A549 (cell line): Measurements from ENCODE around the gene PLGRKT. TPM values are rescaled to one million over a fixed set of nuclear protein-coding genes. Genes with fewer than 3 reads are reported as not detected.
"Not testable (repeated sequence)": the region's sequence is repeated elsewhere in the genome, so short reads cannot be mapped to it uniquely, and the experiment has no call there.

Source experiments
- ATAC-seq, 2 experiments: fragments of 200-7000 bp in 1 of 2; fragments of >200 bp in 1 of 2; cut with Nextera tagmentation in 1 of 2; cut with Tn5 transposase in 1 of 2; 3 replicates each; pipeline versions ENCODE4 v1.8.0 to v1.9.1; 2018 to 2020; ENCODE audit warnings: mild to moderate bottlenecking in 1 of 2, moderate library complexity in 1 of 2
- CTCF ChIA-PET: fragments of 300-600 bp; sonication (Branson Sonifier 250); formaldehyde crosslinking; extraction: SDS; loops from one replicate; lab custom pipeline; 2021; ENCODE audit warnings: antibody characterized with exemption, inconsistent platforms; lab: Yijun Ruan, JAX
- POLR2A ChIA-PET: fragments of 350-600 bp; formaldehyde crosslinking; extraction: SDS; loops from one replicate; lab custom pipeline; 2021; ENCODE audit warnings: antibody characterized with exemption, inconsistent platforms; lab: Yijun Ruan, JAX
- DNase-seq, 2 experiments: peaks; one replicate each; pipeline versions ENCODE4 v3.0.0 to v3.0.0-alpha.2; 2011 to 2016; ENCODE audit warnings: low read depth in 1 of 2, low spot score in 1 of 2
- FAIRE-seq: peaks from 2 replicates; lab custom pipeline; 2011; peaks lifted over from hg19 to GRCh38; lab: Jason Lieb, UNC
- H3K27ac ChIP-seq, 2 experiments: fragments of >200 bp; sonication (Bioruptor Twin); formaldehyde crosslinking; 3 replicates each; pipeline ENCODE4 v1.5.1; 2016 to 2017
- H3K4me1 ChIP-seq: fragments of >200 bp; sonication (Bioruptor Twin); formaldehyde crosslinking; 3 replicates; pipeline ENCODE4 v1.6.1; 2016
- H3K4me2 ChIP-seq: fragments of >200 bp; sonication (Bioruptor Twin); formaldehyde crosslinking; 3 replicates; pipeline ENCODE4 v1.6.1; 2016
- H3K4me3 ChIP-seq: fragments of >200 bp; sonication (Bioruptor Twin); formaldehyde crosslinking; 3 replicates; pipeline ENCODE4 v1.5.1; 2016
- H3K9me3 ChIP-seq: fragments of >200 bp; sonication (Bioruptor Twin); formaldehyde crosslinking; 3 replicates; pipeline ENCODE4 v1.6.1; 2016
- ATOH8 ChIP-seq: fragments of 250-450 bp; sonication (Bioruptor Pico); IDR thresholded peaks from 2 replicates; pipeline ENCODE4 v1.5.0; 2020; ENCODE audit warnings: low read depth, mild to moderate bottlenecking, moderate library complexity
- BHLHE40 ChIP-seq: IDR thresholded peaks from 2 replicates; pipeline ENCODE4 v1.6.1; 2012; ENCODE audit warnings: low read depth, low read length, inconsistent platforms
- CEBPB ChIP-seq, 2 experiments: fragments of >200 bp in 1 of 2; sonication (Bioruptor Twin) in 1 of 2; formaldehyde crosslinking in 1 of 2; IDR thresholded peaks; 2 replicates each; pipeline ENCODE4 v1.6.1; 2012 to 2016
- CTCF ChIP-seq: fragments of >200 bp; sonication (Bioruptor Twin); formaldehyde crosslinking; IDR thresholded peaks from 3 replicates; pipeline ENCODE4 v1.5.1; 2016
- ELK1 ChIP-seq: fragments of 150-350 bp; IDR thresholded peaks from 2 replicates; pipeline ENCODE4 v1.6.1; 2014; ENCODE audit warnings: low read depth, mild to moderate bottlenecking, low read length
- EP300 ChIP-seq, 2 experiments: fragments of >200 bp; sonication (Bioruptor Twin); formaldehyde crosslinking; IDR thresholded peaks; 2 replicates in 1 of 2; 3 replicates in 1 of 2; pipeline ENCODE4 v1.6.1; 2016 to 2017
- FOSB ChIP-seq: fragments of 250-450 bp; sonication (Bioruptor Pico); IDR thresholded peaks from 2 replicates; pipeline ENCODE4 v1.5.0; 2020; ENCODE audit warnings: mild to moderate bottlenecking, moderate library complexity
- HDAC2 ChIP-seq: fragments of 200-600 bp; sonication (generic); IDR thresholded peaks from 2 replicates; pipeline ENCODE4 v1.6.1; 2016
- HES2 ChIP-seq: fragments of >200 bp; sonication (Bioruptor Twin); formaldehyde crosslinking; IDR thresholded peaks from 2 replicates; pipeline ENCODE4 v1.6.1; 2016
- HEYL ChIP-seq: fragments of 250-450 bp; sonication (Bioruptor Pico); IDR thresholded peaks from 2 replicates; pipeline ENCODE4 v1.8.0; 2021; ENCODE audit warnings: mild to moderate bottlenecking, moderate library complexity
- HOXA7 ChIP-seq: fragments of 250-450 bp; sonication (Bioruptor Pico); IDR thresholded peaks from 2 replicates; pipeline ENCODE4 v1.5.0; 2020; ENCODE audit warnings: mild to moderate bottlenecking, moderate library complexity
- JUNB ChIP-seq: fragments of >200 bp; sonication (Bioruptor Twin); formaldehyde crosslinking; IDR thresholded peaks from 2 replicates; pipeline ENCODE4 v1.6.1; 2016
- KDM1A ChIP-seq: fragments of 200-600 bp; sonication (generic); IDR thresholded peaks from 2 replicates; pipeline ENCODE4 v1.6.1; 2016; ENCODE audit warnings: low read depth, mild to moderate bottlenecking
- KDM5A ChIP-seq: fragments of 200-600 bp; sonication (generic); IDR thresholded peaks from 2 replicates; pipeline ENCODE4 v1.6.1; 2016; ENCODE audit warnings: antibody characterized with exemption, mild to moderate bottlenecking
- MAFK ChIP-seq: fragments of 450-650 bp; IDR thresholded peaks from 2 replicates; pipeline ENCODE4 v1.6.1; 2014; ENCODE audit not compliant: partially characterized antibody
- MAX ChIP-seq: IDR thresholded peaks from 2 replicates; pipeline ENCODE4 v1.6.1; 2012
- NPAS2 ChIP-seq: fragments of 250-450 bp; sonication (Bioruptor Pico); IDR thresholded peaks from 2 replicates; pipeline ENCODE4 v1.8.0; 2022; ENCODE audit warnings: mild to moderate bottlenecking, moderate library complexity, borderline replicate concordance
- NR3C1 ChIP-seq: fragments of >200 bp; sonication (Bioruptor Twin); formaldehyde crosslinking; IDR thresholded peaks from 3 replicates; pipeline ENCODE4 v1.6.1; 2017
- PBX3 ChIP-seq: IDR thresholded peaks from 2 replicates; pipeline ENCODE4 v1.6.1; 2012
- RFX5 ChIP-seq: fragments of 450-650 bp; IDR thresholded peaks from 2 replicates; pipeline ENCODE4 v1.7.1; 2014; ENCODE audit warnings: antibody characterized with exemption, mild to moderate bottlenecking, moderate library complexity
- SREBF2 ChIP-seq: fragments of 450-650 bp; IDR thresholded peaks from 2 replicates; pipeline ENCODE4 v1.6.1; 2014; ENCODE audit warnings: mild to moderate bottlenecking, moderate library complexity
- TFCP2L1 ChIP-seq: fragments of 250-450 bp; sonication (Bioruptor Pico); IDR thresholded peaks from 2 replicates; pipeline ENCODE4 v1.5.0; 2021; ENCODE audit warnings: mild to moderate bottlenecking
- TP53 ChIP-seq: fragments of 250-450 bp; sonication (Bioruptor Pico); IDR thresholded peaks from 2 replicates; pipeline ENCODE4 v1.5.0; 2021; ENCODE audit warnings: mild to moderate bottlenecking, moderate library complexity
- ZC3H11A ChIP-seq: fragments of 450-650 bp; IDR thresholded peaks from 2 replicates; pipeline ENCODE4 v1.6.1; 2014; ENCODE audit warnings: antibody characterized with exemption, mild to moderate bottlenecking
- ZSCAN20 ChIP-seq: fragments of 250-450 bp; sonication (Bioruptor Pico); IDR thresholded peaks from 2 replicates; pipeline ENCODE4 v1.8.0; 2022; ENCODE audit warnings: mild to moderate bottlenecking, moderate library complexity
- WGBS: methylation state at CpG from one replicate; pipeline ENCODE4 v1.1.6; 2017; ENCODE audit errors: missing lambda C conversion rate; 5-methylcytosine and 5-hydroxymethylcytosine counted together
- polyA plus RNA-seq, 4 experiments: library from polyadenylated mRNA; depleted of rRNA in 3 of 4; stranded (reverse); fragments of >200 nt; fragmentation: RNase III in 1 of 4; extraction: RNeasy Plus Mini Kit Qiagen cat#74134 plus additional on column Dnase treatment in 1 of 4; gene quantifications; 2 replicates in 3 of 4; 3 replicates in 1 of 4; pipeline ENCODE4 v1.2.3, GENCODE V29; 2011 to 2017

Gene PLGRKT
- polyA plus RNA-seq, 2 of the 4 experiments (the other 2 are of a cell fraction) = 24.3 to 37.7 TPM

- no peak for FAIRE-seq
- 69% methylated on average over 2 of the region's 2 CpGs for WGBS
- peaks cover 11% of the 10 kb centered on the region; the same call in 2 of the 3 replicates for H3K9me3 ChIP-seq
- POLR2A ChIA-PET = no interaction called here
- TF ChIP-seq HDAC2 (no peak), NR3C1 (no peak), HOXA7 (CRISPR knock-in tag) (no peak), ELK1 (no peak)
- no peak overlapping the region for H3K4me2 ChIP-seq
- DNase-seq = no peak
- no peak overlapping the region for H3K4me3 ChIP-seq
- ATAC-seq = no peak
- no peaks in the 10 kb centered on the region for H3K4me1 ChIP-seq
- CTCF ChIA-PET = no interaction called here
- no peak overlapping the region for H3K27ac ChIP-seq
Observed at GRCh38 chr9:5354184-5354583, 83.5 kb downstream of the PLGRKT start.

- H3K9me3 ChIP-seq = peaks cover 12% of the 10 kb centered on the region; the same call in 2 of the 3 replicates
- H3K4me3 ChIP-seq = no peak overlapping the region
- ChIA-PET POLR2A (no interaction called here), CTCF (interaction anchor here (0.5 to 2.1 kb wide), 3 partner anchors 66 to 178 kb away, joined by 3 to 6 read pairs (median 3); no protein-coding TSS in a partner anchor)
- H3K4me1 ChIP-seq = no peaks in the 10 kb centered on the region
- DNase-seq (no peak), ATAC-seq (no peak), FAIRE-seq (no peak)
- H3K4me2 ChIP-seq = no peak overlapping the region
- no peak overlapping the region for H3K27ac ChIP-seq
- TF ChIP-seq ATOH8 (CRISPR knock-in tag) (no peak), FOSB (CRISPR knock-in tag) (no peak), MAFK (no peak), KDM5A (no peak), KDM1A (no peak), EP300 (IDR thresholded peaks at IDR 0.05) (no peak), JUNB (no peak), ZC3H11A (no peak), ZSCAN20 (CRISPR knock-in tag) (no peak)
- WGBS = 9% methylated on average over 1 of the region's 1 CpG
Observed at GRCh38 chr9:5352637-5353248, 85.0 kb downstream of the PLGRKT start.

- POLR2A ChIA-PET, H3K4me3 ChIP-seq, H3K4me1 ChIP-seq, H3K9me3 ChIP-seq, H3K27ac ChIP-seq, CTCF ChIA-PET, DNase-seq: not testable (repeated sequence)
- FAIRE-seq (peak; percentile 98), ATAC-seq (peak; percentile 100)
- peak within 1 kb of the TSS; percentile 32 for H3K4me2 ChIP-seq
- 17% methylated on average over 13 of the region's 50 CpGs for WGBS
Observed at GRCh38 chr9:5338992-5339981, 98.4 kb downstream of the PLGRKT start, which contains the start of gene RLN1. Gene RLN1, minus strand, starts transcription at chr9:5339876. Its CDS starts 130 bp downstream, at chr9:5339746.

- H3K4me1 ChIP-seq = no peaks in the 10 kb centered on the region
- H3K9me3 ChIP-seq = no peaks in the 10 kb centered on the region
- FAIRE-seq (no peak), DNase-seq (no peak), ATAC-seq (no peak)
- no peak overlapping the region for H3K27ac ChIP-seq
- H3K4me3 ChIP-seq = no peak overlapping the region
- WGBS = 84% methylated on average over 4 of the region's 4 CpGs
- H3K4me2 ChIP-seq = no peak overlapping the region
- ChIA-PET CTCF (interaction anchor here (1.0 kb wide), 1 partner anchor 17 kb away, joined by 3 read pairs; no protein-coding TSS in a partner anchor), POLR2A (no interaction called here)
- TF ChIP-seq HDAC2 = no peak
- no peak for TF ChIP-seq PBX3
- no peak for TF ChIP-seq EP300 (IDR thresholded peaks at IDR 0.05)
- TF ChIP-seq HES2 = no peak
- TF ChIP-seq NPAS2 (CRISPR knock-in tag) = no peak
- TF ChIP-seq BHLHE40 = no peak
- TF ChIP-seq TP53 (CRISPR knock-in tag) = no peak
- TF ChIP-seq RFX5 = no peak
- TF ChIP-seq CEBPB (IDR thresholded peaks at IDR 0.05) = no peak
- no peak for TF ChIP-seq CTCF
- no peak for TF ChIP-seq TFCP2L1 (CRISPR knock-in tag)
- TF ChIP-seq SREBF2 = no peak
- TF ChIP-seq MAX = no peak
- no peak for TF ChIP-seq HEYL (CRISPR knock-in tag)
Observed at GRCh38 chr9:5336688-5337087, 101.0 kb downstream of the PLGRKT start.
